IMR-90 (cell line): Measurements from ENCODE around the gene EXOC6.

ENCODE experiments used
- POLR2A ChIP-seq: IDR thresholded peaks from 2 replicates; pipeline ENCODE4 v1.6.1; 2012; ENCODE audit warnings: mild to moderate bottlenecking, low read depth, low read length
- RCOR1 ChIP-seq: IDR thresholded peaks from 2 replicates; pipeline ENCODE4 v1.6.1; 2012; ENCODE audit warnings: mild to moderate bottlenecking, low read length, improper control_type of control experiment; ENCODE audit not compliant: insufficient replicate concordance
- TF ChIP-seq, protein P1 (sequence below): conservative IDR thresholded peaks from 2 replicates; pipeline ENCODE4 v1.5.1; 2012; ENCODE audit warnings: mild to moderate bottlenecking, low read depth, low read length, improper control_type of control experiment

- no peak for TF ChIP-seq RCOR1
- TF ChIP-seq, protein P1, sequence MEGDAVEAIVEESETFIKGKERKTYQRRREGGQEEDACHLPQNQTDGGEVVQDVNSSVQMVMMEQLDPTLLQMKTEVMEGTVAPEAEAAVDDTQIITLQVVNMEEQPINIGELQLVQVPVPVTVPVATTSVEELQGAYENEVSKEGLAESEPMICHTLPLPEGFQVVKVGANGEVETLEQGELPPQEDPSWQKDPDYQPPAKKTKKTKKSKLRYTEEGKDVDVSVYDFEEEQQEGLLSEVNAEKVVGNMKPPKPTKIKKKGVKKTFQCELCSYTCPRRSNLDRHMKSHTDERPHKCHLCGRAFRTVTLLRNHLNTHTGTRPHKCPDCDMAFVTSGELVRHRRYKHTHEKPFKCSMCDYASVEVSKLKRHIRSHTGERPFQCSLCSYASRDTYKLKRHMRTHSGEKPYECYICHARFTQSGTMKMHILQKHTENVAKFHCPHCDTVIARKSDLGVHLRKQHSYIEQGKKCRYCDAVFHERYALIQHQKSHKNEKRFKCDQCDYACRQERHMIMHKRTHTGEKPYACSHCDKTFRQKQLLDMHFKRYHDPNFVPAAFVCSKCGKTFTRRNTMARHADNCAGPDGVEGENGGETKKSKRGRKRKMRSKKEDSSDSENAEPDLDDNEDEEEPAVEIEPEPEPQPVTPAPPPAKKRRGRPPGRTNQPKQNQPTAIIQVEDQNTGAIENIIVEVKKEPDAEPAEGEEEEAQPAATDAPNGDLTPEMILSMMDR = no peak
- no peak for TF ChIP-seq POLR2A
Measured at GRCh38 chr10:93097386-93097785, 249.1 kb downstream of the EXOC6 start.
